D721Med (cell line): ENCODE results near the gene BYSL.

Experiments
- DNase-seq: peaks from one replicate; pipeline ENCODE4 v3.0.0; 2011; ENCODE audit warnings: low spot score; ENCODE audit not compliant: insufficient read length
- FAIRE-seq: peaks from 2 replicates; lab custom pipeline; 2011; peaks lifted over from hg19 to GRCh38; lab: Jason Lieb, UNC
- TF ChIP-seq, protein P1 (sequence below): IDR thresholded peaks from 2 replicates; pipeline ENCODE4 v1.5.1; 2012; ENCODE audit warnings: mild to moderate bottlenecking, control low read depth; ENCODE audit not compliant: insufficient read depth; ENCODE audit errors: missing control alignments

The BYSL gene

DNA sequence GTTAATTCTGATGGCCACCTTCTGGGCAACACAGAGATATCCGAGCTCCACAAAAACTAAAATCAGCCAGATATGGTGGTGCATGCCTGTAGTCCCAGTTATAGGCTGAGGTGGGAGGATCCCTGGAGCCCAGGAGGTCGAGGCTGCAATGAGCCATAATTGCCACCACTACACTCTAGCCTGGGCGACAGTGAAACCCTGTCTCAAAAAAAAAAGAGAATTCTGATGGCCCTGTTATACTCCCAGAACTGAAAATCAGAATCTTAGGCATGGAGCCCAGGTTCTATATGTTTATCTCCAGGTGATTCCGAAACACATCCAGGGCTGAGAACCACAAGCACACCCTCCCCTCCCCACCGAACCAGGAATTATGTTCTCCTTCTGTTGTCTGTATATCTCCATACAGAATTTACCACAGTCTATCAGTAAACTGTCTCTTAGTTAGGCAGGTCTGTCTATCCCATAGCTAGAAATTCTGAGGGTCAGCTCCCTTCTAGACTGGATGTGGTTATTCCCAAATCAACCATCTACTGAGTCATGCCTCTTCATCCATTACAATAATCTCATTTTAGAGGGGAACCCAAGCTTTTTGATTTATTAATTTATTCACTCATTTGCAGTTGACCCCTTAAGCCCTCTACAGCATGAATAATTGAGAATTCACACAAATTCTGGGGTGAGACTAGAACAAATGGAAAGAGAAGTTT, 45.1 kb downstream of the BYSL start:
- no peak for DNase-seq
- FAIRE-seq = no peak
- TF ChIP-seq, protein P1, sequence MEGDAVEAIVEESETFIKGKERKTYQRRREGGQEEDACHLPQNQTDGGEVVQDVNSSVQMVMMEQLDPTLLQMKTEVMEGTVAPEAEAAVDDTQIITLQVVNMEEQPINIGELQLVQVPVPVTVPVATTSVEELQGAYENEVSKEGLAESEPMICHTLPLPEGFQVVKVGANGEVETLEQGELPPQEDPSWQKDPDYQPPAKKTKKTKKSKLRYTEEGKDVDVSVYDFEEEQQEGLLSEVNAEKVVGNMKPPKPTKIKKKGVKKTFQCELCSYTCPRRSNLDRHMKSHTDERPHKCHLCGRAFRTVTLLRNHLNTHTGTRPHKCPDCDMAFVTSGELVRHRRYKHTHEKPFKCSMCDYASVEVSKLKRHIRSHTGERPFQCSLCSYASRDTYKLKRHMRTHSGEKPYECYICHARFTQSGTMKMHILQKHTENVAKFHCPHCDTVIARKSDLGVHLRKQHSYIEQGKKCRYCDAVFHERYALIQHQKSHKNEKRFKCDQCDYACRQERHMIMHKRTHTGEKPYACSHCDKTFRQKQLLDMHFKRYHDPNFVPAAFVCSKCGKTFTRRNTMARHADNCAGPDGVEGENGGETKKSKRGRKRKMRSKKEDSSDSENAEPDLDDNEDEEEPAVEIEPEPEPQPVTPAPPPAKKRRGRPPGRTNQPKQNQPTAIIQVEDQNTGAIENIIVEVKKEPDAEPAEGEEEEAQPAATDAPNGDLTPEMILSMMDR = no peak

DNA sequence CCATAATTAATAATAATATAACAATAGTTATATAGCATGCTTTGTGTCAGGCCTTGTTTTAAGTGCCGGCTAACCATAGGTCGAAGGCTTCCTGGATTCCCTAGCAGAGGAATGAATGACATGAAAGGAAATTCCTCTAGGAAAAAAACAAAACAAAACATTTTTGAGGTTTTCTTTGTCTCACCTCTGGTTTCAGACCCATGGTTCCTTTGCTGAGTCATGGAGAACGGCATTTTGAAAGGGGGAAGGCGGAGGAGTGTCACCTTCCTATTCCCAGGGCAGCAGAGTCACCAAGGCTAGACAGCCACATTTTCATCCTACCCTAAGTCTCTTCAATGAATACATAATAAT, 45.6 kb downstream of the BYSL start:
- TF ChIP-seq, protein P1 = no peak
- FAIRE-seq (no peak), DNase-seq (no peak)

DNA sequence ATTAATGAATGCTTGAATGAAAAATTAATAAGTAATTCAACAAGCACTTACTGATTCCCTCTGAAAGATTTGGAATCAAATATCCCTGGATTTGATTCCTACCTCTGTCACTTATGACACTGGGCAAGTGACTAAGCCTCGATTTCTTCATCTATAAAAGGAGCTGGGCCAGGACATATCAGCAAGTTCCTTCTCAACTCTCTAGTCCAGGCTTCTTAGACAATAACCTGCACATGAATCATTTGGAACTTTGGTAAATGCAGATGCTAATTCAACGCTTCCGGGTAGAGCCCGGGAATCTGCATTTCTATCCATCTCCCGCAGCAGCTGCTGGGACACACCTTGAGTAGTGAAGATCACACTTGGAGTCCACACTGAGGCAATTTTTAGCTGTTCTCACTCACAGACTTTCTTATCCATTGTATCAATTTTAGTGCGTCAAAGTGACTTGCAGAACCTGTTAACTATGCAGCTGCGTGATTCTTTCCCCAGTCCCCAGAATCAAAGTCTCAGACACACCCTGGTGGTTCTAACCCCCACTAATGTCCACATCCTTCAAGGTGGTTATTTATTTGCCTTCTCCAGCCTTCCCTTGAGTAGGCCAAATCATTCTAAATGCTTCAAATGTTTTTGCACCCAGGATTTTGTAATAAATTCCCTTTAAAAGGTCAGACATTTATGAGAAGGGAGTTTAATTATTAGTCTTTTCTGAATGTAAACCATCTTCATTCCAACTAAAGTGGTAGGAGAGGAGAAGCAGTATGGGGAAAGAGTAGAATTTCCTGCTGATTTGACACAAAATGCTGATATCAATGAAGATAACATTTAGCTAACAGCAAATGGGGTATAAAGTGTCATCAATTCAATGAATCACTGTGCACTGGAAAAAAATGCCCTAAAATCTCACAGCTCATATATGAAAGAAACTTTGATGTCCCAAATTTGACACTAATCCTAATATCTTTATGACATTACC, 46.3 kb downstream of the BYSL start:
- DNase-seq (no peak), FAIRE-seq (no peak)
- TF ChIP-seq, protein P1 = no peak

DNA sequence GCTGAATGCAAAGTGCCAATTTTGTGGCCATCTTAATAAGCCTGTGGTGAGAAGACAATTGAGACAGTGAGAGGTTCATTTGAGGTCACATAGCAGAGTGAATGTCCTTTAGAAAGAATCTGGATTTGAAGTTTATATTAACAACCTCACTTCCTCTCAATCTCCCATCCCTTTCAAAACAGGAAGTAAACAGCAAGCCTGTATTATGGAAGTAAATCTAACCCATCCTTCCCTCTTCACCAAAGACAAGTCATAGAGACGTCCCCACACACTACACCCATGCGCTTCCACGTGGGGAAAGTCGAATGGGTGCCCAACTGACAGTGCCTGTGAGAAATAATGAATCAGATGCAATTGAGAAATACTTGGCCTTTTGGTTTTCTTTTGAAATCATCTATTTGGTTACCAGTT, 49.1 kb downstream of the BYSL start:
- FAIRE-seq = no peak
- TF ChIP-seq, protein P1 = no peak
- DNase-seq = no peak

DNA sequence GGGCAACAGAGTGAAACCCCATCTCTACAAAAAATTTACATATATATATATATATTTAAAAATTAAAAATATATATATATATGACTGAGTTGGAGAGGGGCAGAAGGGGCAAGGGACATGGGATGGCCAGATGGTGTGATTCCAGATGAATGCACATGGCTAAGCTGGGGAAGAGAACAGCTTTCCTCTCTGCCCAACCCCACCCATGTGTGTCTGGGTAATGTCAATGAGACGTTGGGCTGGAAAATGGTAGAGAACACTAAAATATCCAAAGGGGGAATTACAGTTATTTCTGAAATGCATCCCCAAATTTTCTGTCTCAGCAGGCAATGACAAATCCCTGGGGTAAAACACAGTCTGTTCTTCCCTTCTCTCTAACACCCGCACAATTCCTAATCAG, 51.5 kb downstream of the BYSL start:
- FAIRE-seq = no peak

DNA sequence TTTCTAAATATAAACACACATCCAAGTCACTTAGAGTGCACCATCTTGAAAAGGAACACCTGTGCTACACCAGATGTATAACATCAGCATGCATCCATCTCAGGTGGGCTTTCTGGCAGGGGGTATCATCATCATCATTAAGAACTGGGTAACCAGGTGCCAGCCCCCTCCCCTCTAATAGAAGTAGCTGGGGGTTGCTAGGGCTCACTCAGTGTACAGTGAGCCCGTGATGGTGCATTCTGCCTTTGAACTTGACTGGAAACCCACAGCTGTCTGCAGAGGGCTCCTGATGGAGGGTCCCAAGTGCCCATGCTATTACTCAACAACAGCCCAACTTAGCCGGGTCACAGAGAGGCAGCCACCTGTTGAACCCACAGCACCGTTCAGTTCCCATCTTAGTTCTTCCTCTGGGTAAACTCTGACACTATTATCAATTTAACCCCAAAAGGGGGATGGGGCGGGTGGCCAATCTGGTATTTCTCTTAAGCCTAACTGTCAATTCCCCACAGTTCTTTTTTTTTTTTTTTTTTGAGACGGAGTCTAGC, 53.1 kb downstream of the BYSL start:
- TF ChIP-seq, protein P1 = no peak

More for the DNA sequence above, 51.5 kb downstream of the BYSL start:
- TF ChIP-seq, protein P1 = no peak
- DNase-seq = no peak

DNA sequence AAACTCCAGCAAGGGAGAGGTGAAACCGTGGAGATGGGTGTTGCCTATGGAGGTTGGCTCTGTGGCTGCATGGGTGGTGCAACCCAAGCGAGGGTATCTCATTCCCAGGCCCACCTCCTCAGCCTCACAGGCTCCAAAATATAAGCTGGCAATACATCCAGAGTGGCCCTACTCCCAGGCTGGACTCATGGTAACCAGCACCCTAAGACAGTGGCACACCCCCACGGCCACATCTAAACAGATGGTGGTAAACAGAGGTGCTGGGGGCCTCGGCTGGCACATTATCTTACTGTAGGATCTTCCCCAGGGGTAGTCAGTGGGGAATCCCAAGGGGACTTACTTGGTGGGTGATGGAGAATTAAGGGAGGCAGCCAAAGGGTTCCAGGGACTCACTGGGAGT, 54.0 kb downstream of the BYSL start:
- TF ChIP-seq, protein P1 = no peak
- DNase-seq (no peak), FAIRE-seq (no peak)

More for the DNA sequence above, 53.1 kb downstream of the BYSL start:
- FAIRE-seq (no peak), DNase-seq (no peak)
